ENCODE data around the gene PTPRM.

DNA sequence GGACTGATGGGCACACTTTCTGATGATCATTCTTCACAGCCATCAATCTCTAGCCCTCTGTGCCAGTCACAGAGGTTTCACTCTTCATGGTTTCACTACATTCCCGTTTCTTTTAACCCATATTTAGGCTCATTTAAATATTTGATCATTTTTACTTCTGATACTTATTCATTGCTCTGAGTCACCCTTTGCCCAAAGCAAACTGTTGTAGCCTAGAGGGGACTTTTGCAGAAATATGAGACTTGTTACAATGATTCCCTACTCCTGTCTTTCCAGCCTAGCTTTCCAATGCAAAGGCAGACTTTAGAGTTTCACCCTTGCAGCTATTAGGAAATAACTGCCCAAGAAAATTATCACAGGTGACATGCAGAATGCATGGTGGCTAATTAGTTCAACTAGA lies 444.2 kb downstream of the PTPRM start:
- TF ChIP-seq, protein P1, sequence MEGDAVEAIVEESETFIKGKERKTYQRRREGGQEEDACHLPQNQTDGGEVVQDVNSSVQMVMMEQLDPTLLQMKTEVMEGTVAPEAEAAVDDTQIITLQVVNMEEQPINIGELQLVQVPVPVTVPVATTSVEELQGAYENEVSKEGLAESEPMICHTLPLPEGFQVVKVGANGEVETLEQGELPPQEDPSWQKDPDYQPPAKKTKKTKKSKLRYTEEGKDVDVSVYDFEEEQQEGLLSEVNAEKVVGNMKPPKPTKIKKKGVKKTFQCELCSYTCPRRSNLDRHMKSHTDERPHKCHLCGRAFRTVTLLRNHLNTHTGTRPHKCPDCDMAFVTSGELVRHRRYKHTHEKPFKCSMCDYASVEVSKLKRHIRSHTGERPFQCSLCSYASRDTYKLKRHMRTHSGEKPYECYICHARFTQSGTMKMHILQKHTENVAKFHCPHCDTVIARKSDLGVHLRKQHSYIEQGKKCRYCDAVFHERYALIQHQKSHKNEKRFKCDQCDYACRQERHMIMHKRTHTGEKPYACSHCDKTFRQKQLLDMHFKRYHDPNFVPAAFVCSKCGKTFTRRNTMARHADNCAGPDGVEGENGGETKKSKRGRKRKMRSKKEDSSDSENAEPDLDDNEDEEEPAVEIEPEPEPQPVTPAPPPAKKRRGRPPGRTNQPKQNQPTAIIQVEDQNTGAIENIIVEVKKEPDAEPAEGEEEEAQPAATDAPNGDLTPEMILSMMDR (IDR thresholded peaks at IDR 0.05; ENCODE audit: borderline replicate concordance, extremely low read depth, low read length, poor library complexity, severe bottlenecking) = no peak
- no peak for TF ChIP-seq EZH2 (IDR thresholded peaks at IDR 0.05; ENCODE audit: borderline replicate concordance, low read depth, low read length, severe bottlenecking)

Data from DND-41 (cell line).